H9 (cell line): ENCODE results near the gene CUEDC1. TPM values are rescaled to one million over a fixed set of nuclear protein-coding genes. Genes with fewer than 3 reads are reported as not detected.

ENCODE experiments used
- DNase-seq: peaks from one replicate; pipeline ENCODE4 v3.0.0-alpha.2; 2017
- H2AFZ ChIP-seq: one replicate; pipeline ENCODE4 v1.6.1; 2013; ENCODE audit warnings: mild to moderate bottlenecking, low read length, control low read depth, moderate library complexity
- H2AK5ac ChIP-seq: 2 replicates; pipeline ENCODE4 v1.6.1; 2013; ENCODE audit warnings: low read length, control low read depth, mixed read lengths; ENCODE audit not compliant: insufficient read length
- H2BK120ac ChIP-seq: one replicate; pipeline ENCODE4 v1.6.1; 2013; ENCODE audit warnings: low read depth, mild to moderate bottlenecking, low read length, control low read depth, inconsistent platforms; ENCODE audit not compliant: poor library complexity, severe bottlenecking
- H2BK12ac ChIP-seq: 2 replicates; pipeline ENCODE4 v1.6.1; 2013; ENCODE audit warnings: low read length, control low read depth, mixed read lengths, low read depth; ENCODE audit not compliant: insufficient read length
- H2BK15ac ChIP-seq: 2 replicates; pipeline ENCODE4 v1.6.1; 2013; ENCODE audit warnings: low read depth, low read length, control low read depth
- H2BK20ac ChIP-seq: one replicate; pipeline ENCODE4 v1.6.1; 2013; ENCODE audit warnings: low read depth, mild to moderate bottlenecking, low read length, control low read depth, inconsistent platforms; ENCODE audit not compliant: poor library complexity, severe bottlenecking
- H2BK5ac ChIP-seq: 2 replicates; pipeline ENCODE4 v1.6.1; 2013; ENCODE audit warnings: low read length, control low read depth, mixed read lengths; ENCODE audit not compliant: insufficient read length
- H3K14ac ChIP-seq: 2 replicates; pipeline ENCODE4 v1.6.1; 2013; ENCODE audit warnings: low read length, control low read depth; ENCODE audit not compliant: insufficient read depth
- H3K18ac ChIP-seq: 2 replicates; pipeline ENCODE4 v1.6.1; 2013; ENCODE audit warnings: low read depth, mild to moderate bottlenecking, mixed read lengths, low read length, control low read depth; ENCODE audit not compliant: insufficient read length
- H3K23ac ChIP-seq: 2 replicates; pipeline ENCODE4 v1.6.1; 2013; ENCODE audit warnings: low read length, control low read depth, mixed read lengths, low read depth; ENCODE audit not compliant: insufficient read length
- H3K23me2 ChIP-seq: 2 replicates; pipeline ENCODE4 v1.6.1; 2013; ENCODE audit warnings: low read depth, mild to moderate bottlenecking, mixed read lengths, low read length, control low read depth; ENCODE audit not compliant: insufficient read length, poor library complexity, severe bottlenecking
- H3K27ac ChIP-seq: 2 replicates; pipeline ENCODE4 v1.5.1; 2013; ENCODE audit warnings: low read length, control low read depth, mixed read lengths, low read depth; ENCODE audit not compliant: insufficient read length
- H3K27me3 ChIP-seq: 2 replicates; pipeline ENCODE4 v1.6.1; 2013; ENCODE audit warnings: low read length, control low read depth, inconsistent platforms; ENCODE audit not compliant: insufficient read depth
- H3K4ac ChIP-seq: 2 replicates; pipeline ENCODE4 v1.6.1; 2013; ENCODE audit warnings: low read depth, mild to moderate bottlenecking, control low read depth, inconsistent platforms, low read length, moderate library complexity
- H3K4me1 ChIP-seq: 2 replicates; pipeline ENCODE4 v1.6.1; 2013; ENCODE audit warnings: low read length, control low read depth, inconsistent platforms; ENCODE audit not compliant: insufficient read depth
- H3K4me2 ChIP-seq: 2 replicates; pipeline ENCODE4 v1.6.1; 2013; ENCODE audit warnings: low read length, control low read depth, mixed read lengths; ENCODE audit not compliant: insufficient read length, insufficient read depth
- H3K56ac ChIP-seq: 2 replicates; pipeline ENCODE4 v1.6.1; 2013; ENCODE audit warnings: low read depth, mild to moderate bottlenecking, mixed read lengths, low read length, control low read depth; ENCODE audit not compliant: insufficient read length
- H3K79me1 ChIP-seq: 2 replicates; pipeline ENCODE4 v1.6.1; 2013; ENCODE audit warnings: low read depth, mild to moderate bottlenecking, moderate library complexity, low read length, control low read depth, inconsistent platforms; ENCODE audit not compliant: insufficient read depth, poor library complexity, severe bottlenecking
- H3K79me2 ChIP-seq: 2 replicates; pipeline ENCODE4 v1.6.1; 2013; ENCODE audit warnings: low read length, control low read depth, inconsistent platforms; ENCODE audit not compliant: insufficient read depth
- H3K9ac ChIP-seq: 2 replicates; pipeline ENCODE4 v1.6.1; 2013; ENCODE audit warnings: low read length, control low read depth, mixed read lengths; ENCODE audit not compliant: insufficient read length; ENCODE audit errors: extremely low read depth
- H3K9me3 ChIP-seq: one replicate; pipeline ENCODE4 v1.6.1; 2013; ENCODE audit warnings: low read depth, low read length, inconsistent platforms; ENCODE audit not compliant: control insufficient read depth
- H3T11ph ChIP-seq: one replicate; pipeline ENCODE4 v1.6.1; 2013; ENCODE audit warnings: mild to moderate bottlenecking, low read length, control low read depth, inconsistent platforms
- H4K20me1 ChIP-seq: one replicate; pipeline ENCODE4 v1.6.1; 2013; ENCODE audit not compliant: control insufficient read depth, insufficient read length, insufficient read depth
- H4K5ac ChIP-seq: 2 replicates; pipeline ENCODE4 v1.6.1; 2013; ENCODE audit warnings: low read depth, mild to moderate bottlenecking, mixed read lengths, low read length, control low read depth; ENCODE audit not compliant: insufficient read length
- H4K8ac ChIP-seq: replicated peaks from 2 replicates; pipeline ENCODE4 v1.6.1; 2013; ENCODE audit warnings: low read length, control low read depth, mixed read lengths, low read depth; ENCODE audit not compliant: insufficient read length
- H4K91ac ChIP-seq: 2 replicates; pipeline ENCODE4 v1.6.1; 2013; ENCODE audit warnings: low read depth, mild to moderate bottlenecking, moderate library complexity, mixed read lengths, low read length, control low read depth; ENCODE audit not compliant: insufficient read length
- H3K27ac Mint-ChIP-seq, 3 experiments: 2 replicates in 2 of 3; 3 replicates in 1 of 3; pipeline ENCODE4 v1.8.0; 2020 to 2021; ENCODE audit warnings: mixed read lengths in 3 of 3, mild to moderate bottlenecking in 1 of 3, moderate library complexity in 1 of 3
- H3K27me3 Mint-ChIP-seq: 2 replicates; pipeline ENCODE4 v1.8.0; 2021; ENCODE audit warnings: low read depth, mild to moderate bottlenecking, moderate library complexity, mixed read lengths
- H3K36me3 Mint-ChIP-seq, 3 experiments: 2 replicates in 2 of 3; 3 replicates in 1 of 3; pipeline ENCODE4 v1.8.0; 2020 to 2021; ENCODE audit warnings: low read depth in 3 of 3, mixed read lengths in 3 of 3; ENCODE audit not compliant: insufficient read depth in 1 of 3
- H3K4me1 Mint-ChIP-seq, 2 experiments: 2 replicates each; pipeline ENCODE4 v1.8.0; 2020; ENCODE audit warnings: mixed read lengths in 2 of 2
- H3K4me3 Mint-ChIP-seq, 2 experiments: 2 replicates in 1 of 2; 3 replicates in 1 of 2; pipeline ENCODE4 v1.8.0; 2020 to 2021; ENCODE audit warnings: mild to moderate bottlenecking in 2 of 2, mixed read lengths in 2 of 2, moderate library complexity in 1 of 2
- H3K9me3 Mint-ChIP-seq, 2 experiments: 2 replicates in 1 of 2; 3 replicates in 1 of 2; pipeline ENCODE4 v1.8.0; 2020; ENCODE audit warnings: mild to moderate bottlenecking in 2 of 2, mixed read lengths in 2 of 2, moderate library complexity in 1 of 2
- WGBS: extraction: QIAGEN DNeasy Blood & Tissue Kit; methylation state at CpG from one replicate; pipeline ENCODE4 v1.1.7; 2013; ENCODE audit warnings: missing lambda C conversion rate, low lambda C conversion rate, mixed read lengths; ENCODE audit not compliant: insufficient read length; ENCODE audit errors: extremely low coverage; 5-methylcytosine and 5-hydroxymethylcytosine counted together
- total RNA-seq: library from RNA; stranded (reverse); gene quantifications from 2 replicates; pipeline ENCODE4 v1.2.1, GENCODE V29; 2021
- TF ChIP-seq, protein P1 (sequence below): fragments of 200-600 bp; sonication (generic); conservative IDR thresholded peaks from 3 replicates; pipeline ENCODE4 v1.8.0; 2021; ENCODE audit warnings: antibody characterized with exemption, mild to moderate bottlenecking

CUEDC1 gene
- total RNA-seq, 1 experiment from 2014 or later: 7.3 TPM

DNA sequence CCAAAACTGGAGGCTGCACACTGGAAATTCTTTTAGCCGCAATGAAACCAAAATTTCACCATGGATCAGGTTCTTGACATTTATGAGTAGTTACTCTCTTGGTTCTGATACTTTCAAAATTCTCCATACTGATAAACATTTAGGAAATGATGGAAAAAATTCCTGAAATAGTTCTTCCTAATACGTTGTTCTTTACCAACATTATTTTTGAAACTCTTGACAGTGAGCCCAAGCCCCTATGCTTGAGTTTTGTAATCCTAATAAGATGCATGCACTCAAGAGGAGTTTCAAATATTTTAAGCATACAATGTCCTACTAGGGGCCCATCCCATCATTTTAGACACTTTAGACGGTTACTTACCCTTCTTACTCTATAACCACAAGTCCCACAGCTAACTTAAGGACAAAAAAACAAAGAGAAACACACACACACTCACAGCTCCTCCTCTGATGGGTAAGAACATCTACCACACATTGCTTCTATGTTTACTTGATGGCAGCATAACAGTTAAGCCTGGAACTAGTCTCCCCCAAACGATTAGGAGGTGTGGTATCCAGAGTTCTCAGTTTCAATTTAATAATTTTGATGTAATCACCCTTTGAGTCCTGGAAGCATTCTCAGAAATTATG, 29.2 kb upstream of the CUEDC1 start:
- Histone ChIP-seq H3K23ac (no peak overlapping the region), H3K27ac (no peak overlapping the region), H3K18ac (no peak overlapping the region), H3K9ac (no peak overlapping the region), H2BK5ac (no peak overlapping the region), H3K23me2 (peaks cover 12% of the 10 kb centered on the region), H4K20me1 (no peaks in the 10 kb centered on the region), H2BK20ac (no peak overlapping the region), H2BK120ac (no peak overlapping the region), H3K79me2 (peaks cover 19% of the 10 kb centered on the region; the same call in 1 of the 2 replicates), H2BK12ac (no peak overlapping the region), H2AK5ac (no peak overlapping the region), H4K91ac (no peak overlapping the region), H4K8ac (no peak overlapping the region), H3K79me1 (peaks cover 6% of the 10 kb centered on the region), H3K14ac (no peak overlapping the region), H3K9me3 (no peaks in the 10 kb centered on the region), H3K4me2 (no peak overlapping the region), H3K27me3 (no peaks in the 10 kb centered on the region), H3K4me1 (no peaks in the 10 kb centered on the region), H2AFZ (no peak overlapping the region), H3T11ph (no peak overlapping the region), H3K56ac (no peak overlapping the region), H3K4ac (no peak overlapping the region), H2BK15ac (no peak overlapping the region), H4K5ac (no peak overlapping the region)
- no peaks in the 10 kb centered on the region for H3K27me3 Mint-ChIP-seq
- DNase-seq: no peak
- no peak overlapping the region for H3K27ac Mint-ChIP-seq
- H3K9me3 Mint-ChIP-seq: no peaks in the 10 kb centered on the region
- H3K4me1 Mint-ChIP-seq: peaks cover 42 to 45% of the 10 kb centered on the region in 2 experiments
- no peak overlapping the region for H3K4me3 Mint-ChIP-seq
- H3K36me3 Mint-ChIP-seq: peaks cover 0 to 37% (median 33%) of the 10 kb centered on the region in 3 experiments
- no CpG with 5 or more reads among the region's 4 CpGs for WGBS
- TF ChIP-seq, protein P1, sequence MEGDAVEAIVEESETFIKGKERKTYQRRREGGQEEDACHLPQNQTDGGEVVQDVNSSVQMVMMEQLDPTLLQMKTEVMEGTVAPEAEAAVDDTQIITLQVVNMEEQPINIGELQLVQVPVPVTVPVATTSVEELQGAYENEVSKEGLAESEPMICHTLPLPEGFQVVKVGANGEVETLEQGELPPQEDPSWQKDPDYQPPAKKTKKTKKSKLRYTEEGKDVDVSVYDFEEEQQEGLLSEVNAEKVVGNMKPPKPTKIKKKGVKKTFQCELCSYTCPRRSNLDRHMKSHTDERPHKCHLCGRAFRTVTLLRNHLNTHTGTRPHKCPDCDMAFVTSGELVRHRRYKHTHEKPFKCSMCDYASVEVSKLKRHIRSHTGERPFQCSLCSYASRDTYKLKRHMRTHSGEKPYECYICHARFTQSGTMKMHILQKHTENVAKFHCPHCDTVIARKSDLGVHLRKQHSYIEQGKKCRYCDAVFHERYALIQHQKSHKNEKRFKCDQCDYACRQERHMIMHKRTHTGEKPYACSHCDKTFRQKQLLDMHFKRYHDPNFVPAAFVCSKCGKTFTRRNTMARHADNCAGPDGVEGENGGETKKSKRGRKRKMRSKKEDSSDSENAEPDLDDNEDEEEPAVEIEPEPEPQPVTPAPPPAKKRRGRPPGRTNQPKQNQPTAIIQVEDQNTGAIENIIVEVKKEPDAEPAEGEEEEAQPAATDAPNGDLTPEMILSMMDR: no peak
